Activated CD4-positive, alpha-beta T cell treated with anti-CD3 and anti-CD28 coated beads, Interleukin-2, amount 10 ng/mL, durations not matched to agents 24 days and 14 days (primary cell): ENCODE results near the gene NARS2. TPM values are rescaled to one million over a fixed set of nuclear protein-coding genes. Genes with fewer than 3 reads are reported as not detected.

Experiments used
- DNase-seq: peaks from one replicate; pipeline ENCODE4 v3.0.0; 2022
- H3K27ac Mint-ChIP-seq: one replicate; pipeline ENCODE4 v1.8.0; 2022; ENCODE audit warnings: mild to moderate bottlenecking, mixed read lengths
- H3K27me3 Mint-ChIP-seq: one replicate; pipeline ENCODE4 v1.8.0; 2022; ENCODE audit warnings: mixed read lengths
- H3K36me3 Mint-ChIP-seq: one replicate; pipeline ENCODE4 v1.8.0; 2022; ENCODE audit warnings: low read depth, mild to moderate bottlenecking, mixed read lengths
- H3K4me1 Mint-ChIP-seq: one replicate; pipeline ENCODE4 v1.8.0; 2021; ENCODE audit warnings: mixed read lengths
- H3K4me3 Mint-ChIP-seq: one replicate; pipeline ENCODE4 v1.8.0; 2022; ENCODE audit warnings: mild to moderate bottlenecking, moderate library complexity, mixed read lengths
- H3K9me3 Mint-ChIP-seq: one replicate; pipeline ENCODE4 v1.8.0; 2021; ENCODE audit warnings: mixed read lengths
- intact Hi-C: fragments of 100-400 bp; cut with micrococcal nuclease; formaldehyde crosslinking; loops from one replicate; pipeline ENCODE4 v1.15.1; 2023
- total RNA-seq: library from RNA; stranded (reverse); gene quantifications from 2 replicates; pipeline ENCODE4 v1.2.3, GENCODE V29; 2022

The NARS2 gene
- total RNA-seq, 1 donor from 2014 or later: 38.0 TPM

GRCh38 chr11:78449866-78450265, 124.8 kb downstream of the NARS2 start:
- no peaks in the 10 kb centered on the region for H3K27me3 Mint-ChIP-seq
- intact Hi-C loops: no loop called here

GRCh38 chr11:78446210-78446609, 128.5 kb downstream of the NARS2 start:
- no peaks in the 10 kb centered on the region for H3K9me3 Mint-ChIP-seq
- intact Hi-C loops: no loop called here
- H3K27me3 Mint-ChIP-seq: no peaks in the 10 kb centered on the region
- peaks cover 4% of the 10 kb centered on the region for H3K4me1 Mint-ChIP-seq
- no peak overlapping the region for H3K4me3 Mint-ChIP-seq
- H3K27ac Mint-ChIP-seq: no peak overlapping the region
- DNase-seq: no peak
- H3K36me3 Mint-ChIP-seq: peaks cover 15% of the 10 kb centered on the region

More at GRCh38 chr11:78449866-78450265, 124.8 kb downstream of the NARS2 start:
- H3K27ac Mint-ChIP-seq: no peak overlapping the region
- no peak overlapping the region for H3K4me3 Mint-ChIP-seq
- H3K9me3 Mint-ChIP-seq: no peaks in the 10 kb centered on the region
- peaks cover 21% of the 10 kb centered on the region for H3K4me1 Mint-ChIP-seq
- DNase-seq: no peak
- peaks cover 15% of the 10 kb centered on the region for H3K36me3 Mint-ChIP-seq

- no peak for DNase-seq
- no peaks in the 10 kb centered on the region for H3K4me1 Mint-ChIP-seq
- intact Hi-C loops: no loop called here
- H3K4me3 Mint-ChIP-seq: no peak overlapping the region
- H3K36me3 Mint-ChIP-seq: peaks cover 13% of the 10 kb centered on the region
- no peaks in the 10 kb centered on the region for H3K9me3 Mint-ChIP-seq
- no peak overlapping the region for H3K27ac Mint-ChIP-seq
- H3K27me3 Mint-ChIP-seq: no peaks in the 10 kb centered on the region
These were observed 129.9 kb downstream of the NARS2 start for GRCh38 chr11:78444726-78445125.

- no peak overlapping the region for H3K27ac Mint-ChIP-seq
- intact Hi-C loops: no loop called here
- no peaks in the 10 kb centered on the region for H3K27me3 Mint-ChIP-seq
- peaks cover 15% of the 10 kb centered on the region for H3K36me3 Mint-ChIP-seq
- H3K4me3 Mint-ChIP-seq: no peak overlapping the region
- no peak for DNase-seq
- no peaks in the 10 kb centered on the region for H3K9me3 Mint-ChIP-seq
- H3K4me1 Mint-ChIP-seq: no peaks in the 10 kb centered on the region
These were observed 132.7 kb downstream of the NARS2 start for GRCh38 chr11:78441956-78442355.

- intact Hi-C loops: no loop called here
- Mint-ChIP-seq H3K27ac (no peak overlapping the region), H3K4me3 (no peak overlapping the region), H3K9me3 (no peaks in the 10 kb centered on the region), H3K27me3 (no peaks in the 10 kb centered on the region), H3K36me3 (peaks cover 14% of the 10 kb centered on the region), H3K4me1 (no peaks in the 10 kb centered on the region)
- DNase-seq: no peak
These were observed 136.2 kb downstream of the NARS2 start for GRCh38 chr11:78438298-78438975.

- H3K27me3 Mint-ChIP-seq: no peaks in the 10 kb centered on the region
- peaks cover 14% of the 10 kb centered on the region for H3K4me1 Mint-ChIP-seq
- no peak for DNase-seq
- intact Hi-C loops: loop anchor here (2.0 kb wide), 1 partner anchor 14 kb away; no protein-coding TSS in a partner anchor
- no peak overlapping the region for H3K4me3 Mint-ChIP-seq
- H3K27ac Mint-ChIP-seq: no peak overlapping the region
- no peaks in the 10 kb centered on the region for H3K9me3 Mint-ChIP-seq
- peaks cover 11% of the 10 kb centered on the region for H3K36me3 Mint-ChIP-seq
These were observed 141.7 kb downstream of the NARS2 start for GRCh38 chr11:78432956-78433355.

- intact Hi-C loops: loop anchor here (2.0 kb wide), 1 partner anchor 13 kb away; no protein-coding TSS in a partner anchor
- Mint-ChIP-seq H3K36me3 (peaks cover 9% of the 10 kb centered on the region), H3K9me3 (no peaks in the 10 kb centered on the region), H3K4me3 (no peak overlapping the region), H3K4me1 (peaks cover 21% of the 10 kb centered on the region), H3K27me3 (no peaks in the 10 kb centered on the region), H3K27ac (no peak overlapping the region)
- DNase-seq: peak; percentile 72
These were observed 142.6 kb downstream of the NARS2 start for GRCh38 chr11:78432058-78432515.

- Mint-ChIP-seq H3K27ac (no peak overlapping the region), H3K27me3 (no peaks in the 10 kb centered on the region), H3K4me3 (no peak overlapping the region), H3K9me3 (no peaks in the 10 kb centered on the region), H3K36me3 (peaks cover 15% of the 10 kb centered on the region), H3K4me1 (peaks cover 35% of the 10 kb centered on the region)
- intact Hi-C loops: loop anchor here (5.0 kb wide), 1 partner anchor 87 kb away; no protein-coding TSS in a partner anchor
- peak; percentile 71 for DNase-seq
These were observed 145.0 kb downstream of the NARS2 start for GRCh38 chr11:78429660-78430059.

GRCh38 chr11:78429209-78429608, 145.5 kb downstream of the NARS2 start:
- Mint-ChIP-seq H3K36me3 (peaks cover 17% of the 10 kb centered on the region), H3K4me3 (no peak overlapping the region), H3K4me1 (peaks cover 40% of the 10 kb centered on the region), H3K27ac (no peak overlapping the region), H3K27me3 (no peaks in the 10 kb centered on the region), H3K9me3 (no peaks in the 10 kb centered on the region)
- no peak for DNase-seq
- intact Hi-C loops: loop anchor here (5.0 kb wide), 1 partner anchor 87 kb away; no protein-coding TSS in a partner anchor

GRCh38 chr11:78428773-78429172, 145.9 kb downstream of the NARS2 start:
- no peak overlapping the region for H3K4me3 Mint-ChIP-seq
- H3K27ac Mint-ChIP-seq: no peak overlapping the region
- intact Hi-C loops: loop anchor here (5.0 kb wide), 1 partner anchor 86 kb away; no protein-coding TSS in a partner anchor
- H3K9me3 Mint-ChIP-seq: no peaks in the 10 kb centered on the region
- H3K27me3 Mint-ChIP-seq: no peaks in the 10 kb centered on the region
- no peak for DNase-seq
- peaks cover 44% of the 10 kb centered on the region for H3K4me1 Mint-ChIP-seq
- peaks cover 17% of the 10 kb centered on the region for H3K36me3 Mint-ChIP-seq

GRCh38 chr11:78428266-78428636, 146.4 kb downstream of the NARS2 start:
- peak overlapping the region; percentile 18 for H3K4me3 Mint-ChIP-seq
- H3K36me3 Mint-ChIP-seq: peaks cover 17% of the 10 kb centered on the region
- peaks cover 44% of the 10 kb centered on the region for H3K4me1 Mint-ChIP-seq
- intact Hi-C loops: loop anchor here (5.0 kb wide), 1 partner anchor 86 kb away; no protein-coding TSS in a partner anchor
- H3K27ac Mint-ChIP-seq: no peak overlapping the region
- DNase-seq: no peak
- H3K9me3 Mint-ChIP-seq: no peaks in the 10 kb centered on the region
- H3K27me3 Mint-ChIP-seq: no peaks in the 10 kb centered on the region

- H3K27ac Mint-ChIP-seq: peak overlapping the region; percentile 67
- H3K4me1 Mint-ChIP-seq: peaks cover 44% of the 10 kb centered on the region
- peak overlapping the region; percentile 40 for H3K4me3 Mint-ChIP-seq
- DNase-seq: no peak
- no peaks in the 10 kb centered on the region for H3K9me3 Mint-ChIP-seq
- H3K27me3 Mint-ChIP-seq: no peaks in the 10 kb centered on the region
- intact Hi-C loops: loop anchor here (1.0 to 5.0 kb wide), 2 partner anchors 9 to 85 kb away; no protein-coding TSS in a partner anchor
- peaks cover 17% of the 10 kb centered on the region for H3K36me3 Mint-ChIP-seq
These were observed 146.9 kb downstream of the NARS2 start for GRCh38 chr11:78427615-78428265.

GRCh38 chr11:78426845-78427244, 147.8 kb downstream of the NARS2 start:
- peaks cover 45% of the 10 kb centered on the region for H3K4me1 Mint-ChIP-seq
- no peak overlapping the region for H3K27ac Mint-ChIP-seq
- no peak overlapping the region for H3K4me3 Mint-ChIP-seq
- H3K36me3 Mint-ChIP-seq: peaks cover 21% of the 10 kb centered on the region
- no peaks in the 10 kb centered on the region for H3K27me3 Mint-ChIP-seq
- intact Hi-C loops: loop anchor here (1.0 to 5.0 kb wide), 2 partner anchors 9 to 85 kb away; no protein-coding TSS in a partner anchor
- DNase-seq: no peak
- H3K9me3 Mint-ChIP-seq: no peaks in the 10 kb centered on the region
